IMR-90 (cell line): ENCODE measurements around the gene RSPO4. TPM values are rescaled to one million over a fixed set of nuclear protein-coding genes. Genes with fewer than 3 reads are reported as not detected.

Source experiments
- ATAC-seq: fragments of 200-7000 bp; cut with Tn5 transposase; 2 replicates; pipeline ENCODE4 v1.9.1; 2020; ENCODE audit warnings: low read depth, mild to moderate bottlenecking, moderate library complexity
- BruUV-seq: library from RNA; stranded (reverse); fragments of 400-500 nt; replicated peaks from 2 replicates; lab custom pipeline; 2021; lab: Mats Ljungman, UMichigan
- CTCF ChIA-PET: fragments of 300-600 bp; formaldehyde crosslinking; extraction: SDS; loops from one replicate; lab custom pipeline; 2021; ENCODE audit warnings: antibody characterized with exemption; lab: Yijun Ruan, JAX
- POLR2A ChIA-PET: fragments of 300-600 bp; sonication (Branson Sonifier 250); formaldehyde crosslinking; loops from one replicate; lab custom pipeline; 2022; ENCODE audit warnings: antibody characterized with exemption; ENCODE audit not compliant: unreplicated experiment; lab: Charles Lee
- DNase-seq: peaks from one replicate; pipeline ENCODE4 v3.0.0; 2013
- H2AFZ ChIP-seq: replicated peaks from 2 replicates; pipeline ENCODE3; 2013; ENCODE audit warnings: low read length, mild to moderate bottlenecking; ENCODE audit not compliant: poor library complexity
- H2AK5ac ChIP-seq: 2 replicates; pipeline ENCODE4 v1.6.1; 2013; ENCODE audit warnings: low read depth, low read length, inconsistent platforms
- H2AK9ac ChIP-seq: replicated peaks from 2 replicates; pipeline ENCODE3; 2013; ENCODE audit warnings: mild to moderate bottlenecking, low read depth, low read length, moderate library complexity; ENCODE audit not compliant: poor library complexity
- H2BK120ac ChIP-seq: 2 replicates; pipeline ENCODE4 v1.6.1; 2013; ENCODE audit warnings: low read depth, low read length, inconsistent platforms
- H2BK15ac ChIP-seq: 3 replicates; pipeline ENCODE4 v1.6.1; 2013; ENCODE audit warnings: low read depth, low read length, inconsistent platforms
- H2BK20ac ChIP-seq: 2 replicates; pipeline ENCODE4 v1.6.1; 2013; ENCODE audit warnings: low read depth, mild to moderate bottlenecking, inconsistent platforms, low read length, moderate library complexity
- H2BK5ac ChIP-seq: 2 replicates; pipeline ENCODE4 v1.6.1; 2013; ENCODE audit warnings: mild to moderate bottlenecking, low read depth, low read length, inconsistent platforms; ENCODE audit not compliant: poor library complexity, severe bottlenecking
- H3K14ac ChIP-seq: replicated peaks from 2 replicates; pipeline ENCODE4 v1.6.1; 2013; ENCODE audit warnings: low read depth, low read length, inconsistent platforms
- H3K18ac ChIP-seq: 2 replicates; pipeline ENCODE4 v1.6.1; 2013; ENCODE audit warnings: low read depth, low read length, control low read depth
- H3K23ac ChIP-seq: 2 replicates; pipeline ENCODE4 v1.6.1; 2013; ENCODE audit warnings: low read depth, low read length, inconsistent platforms
- H3K27ac ChIP-seq: 2 replicates; pipeline ENCODE4 v1.5.1; 2013; ENCODE audit warnings: mild to moderate bottlenecking, control low read depth, low read length; ENCODE audit not compliant: insufficient read depth
- H3K27me3 ChIP-seq: 2 replicates; pipeline ENCODE4 v1.6.1; 2013; ENCODE audit warnings: low read length; ENCODE audit not compliant: control insufficient read depth, insufficient read depth
- H3K36me3 ChIP-seq: 2 replicates; pipeline ENCODE4 v1.6.1; 2013; ENCODE audit warnings: low read length, mixed read lengths; ENCODE audit not compliant: control insufficient read depth, insufficient read depth
- H3K4ac ChIP-seq: 2 replicates; pipeline ENCODE4 v1.6.1; 2013; ENCODE audit warnings: low read depth, low read length, inconsistent platforms
- H3K4me1 ChIP-seq: 2 replicates; pipeline ENCODE4 v1.6.1; 2013; ENCODE audit warnings: low read length, mixed read lengths; ENCODE audit not compliant: control insufficient read depth, insufficient read depth
- H3K4me2 ChIP-seq: 2 replicates; pipeline ENCODE4 v1.6.1; 2013; ENCODE audit warnings: low read depth, mild to moderate bottlenecking, control low read depth, low read length, moderate library complexity
- H3K4me3 ChIP-seq: 2 replicates; pipeline ENCODE4 v1.5.1; 2013; ENCODE audit warnings: low read depth, mild to moderate bottlenecking, control low read depth, low read length, moderate library complexity; ENCODE audit not compliant: insufficient read depth
- H3K56ac ChIP-seq: 2 replicates; pipeline ENCODE4 v1.6.1; 2013; ENCODE audit warnings: low read length, inconsistent platforms; ENCODE audit not compliant: insufficient read depth; ENCODE audit errors: extremely low read depth
- H3K79me1 ChIP-seq, 2 experiments: 2 replicates each; pipeline ENCODE4 v1.6.1; 2013; ENCODE audit warnings: low read length in 2 of 2, inconsistent platforms in 1 of 2, low read depth in 1 of 2
- H3K9ac ChIP-seq: 2 replicates; pipeline ENCODE4 v1.6.1; 2013; ENCODE audit warnings: low read depth, low read length, control low read depth
- H3K9me1 ChIP-seq: 2 replicates; pipeline ENCODE4 v1.6.1; 2013; ENCODE audit warnings: low read length, inconsistent platforms; ENCODE audit not compliant: insufficient read depth
- H3K9me3 ChIP-seq: 2 replicates; pipeline ENCODE4 v1.6.1; 2013; ENCODE audit warnings: low read length; ENCODE audit not compliant: control insufficient read depth, insufficient read depth
- H4K20me1 ChIP-seq: 2 replicates; pipeline ENCODE4 v1.6.1; 2013; ENCODE audit warnings: low read length, inconsistent platforms; ENCODE audit not compliant: insufficient read depth
- H4K5ac ChIP-seq: 2 replicates; pipeline ENCODE4 v1.6.1; 2013; ENCODE audit warnings: mild to moderate bottlenecking, low read depth, low read length, control low read depth
- H4K8ac ChIP-seq, 2 experiments: 2 replicates each; pipeline ENCODE4 v1.6.1; 2013; ENCODE audit warnings: low read depth in 2 of 2, low read length in 2 of 2, control low read depth in 1 of 2, inconsistent platforms in 1 of 2
- H4K91ac ChIP-seq: 2 replicates; pipeline ENCODE4 v1.6.1; 2013; ENCODE audit warnings: low read depth, low read length, inconsistent platforms; ENCODE audit not compliant: insufficient read depth
- CEBPB ChIP-seq: IDR thresholded peaks from 2 replicates; pipeline ENCODE4 v1.6.1; 2012; ENCODE audit warnings: low read depth, low read length, improper control_type of control experiment
- CHD1 ChIP-seq: IDR thresholded peaks from 2 replicates; pipeline ENCODE4 v1.6.1; 2012; ENCODE audit warnings: low read depth, low read length, improper control_type of control experiment
- FOS ChIP-seq: fragments of 150-350 bp; IDR thresholded peaks from 2 replicates; pipeline ENCODE4 v1.6.1; 2016; ENCODE audit warnings: low read depth, low read length
- MAZ ChIP-seq: IDR thresholded peaks from 2 replicates; pipeline ENCODE4 v1.6.1; 2012; ENCODE audit warnings: low read depth, mild to moderate bottlenecking, low read length, improper control_type of control experiment, moderate library complexity, borderline replicate concordance
- POLR2A ChIP-seq: IDR thresholded peaks from 2 replicates; pipeline ENCODE4 v1.6.1; 2012; ENCODE audit warnings: mild to moderate bottlenecking, low read depth, low read length
- RAD21 ChIP-seq: IDR thresholded peaks from 2 replicates; pipeline ENCODE4 v1.6.1; 2012; ENCODE audit warnings: low read length, improper control_type of control experiment
- SMC3 ChIP-seq: fragments of 150-350 bp; IDR thresholded peaks from 2 replicates; pipeline ENCODE4 v1.6.1; 2016; ENCODE audit warnings: low read depth, mild to moderate bottlenecking, antibody characterized with exemption, low read length, moderate library complexity
- WGBS, 2 experiments: methylation state at CpG; one replicate each; pipeline versions ENCODE4 v1.1.5 to v1.1.7; 2013; ENCODE audit warnings: missing lambda C conversion rate in 2 of 2; ENCODE audit not compliant: insufficient read length in 1 of 2; ENCODE audit errors: extremely low coverage in 2 of 2; 5-methylcytosine and 5-hydroxymethylcytosine counted together
- dilution Hi-C: fragments of 300-500 bp; cut with HindIII; formaldehyde crosslinking; loops from one replicate; pipeline ENCODE4 v1.14.3; 2018; ENCODE audit warnings: low sequenced_read_pairs; ENCODE audit not compliant: unreplicated experiment
- in situ Hi-C: fragments of 300-500 bp; cut with MboI; formaldehyde crosslinking; loops from 3 replicates; pipeline ENCODE4 v1.14.3; 2019; ENCODE audit warnings: low sequenced_read_pairs, inconsistent platforms, mixed read lengths
- intact Hi-C: fragments of 100-400 bp; cut with micrococcal nuclease; formaldehyde crosslinking; loops from 2 replicates; pipeline ENCODE4 v1.10.0; 2022
- polyA plus RNA-seq, 3 experiments: library from polyadenylated mRNA; depleted of rRNA; stranded (reverse); fragments of >200 nt; gene quantifications; 2 replicates each; pipeline ENCODE4 v1.2.3, GENCODE V29; 2012; ENCODE audit warnings: low replicate concordance in 1 of 3
- total RNA-seq: library from RNA; depleted of rRNA; stranded (reverse); fragments of >200 nt; gene quantifications from 2 replicates; pipeline ENCODE4 v1.2.3, GENCODE V29; 2012
- TF ChIP-seq, protein P1 (sequence below): fragments of 150-350 bp; IDR thresholded peaks from 2 replicates; pipeline ENCODE4 v1.6.1; 2017; ENCODE audit warnings: mild to moderate bottlenecking, antibody characterized with exemption, low read length, low read depth

RSPO4 gene
- total and polyA plus RNA-seq, 2 of the 4 experiments (the other 2 are of a cell fraction) = not detected

DNA sequence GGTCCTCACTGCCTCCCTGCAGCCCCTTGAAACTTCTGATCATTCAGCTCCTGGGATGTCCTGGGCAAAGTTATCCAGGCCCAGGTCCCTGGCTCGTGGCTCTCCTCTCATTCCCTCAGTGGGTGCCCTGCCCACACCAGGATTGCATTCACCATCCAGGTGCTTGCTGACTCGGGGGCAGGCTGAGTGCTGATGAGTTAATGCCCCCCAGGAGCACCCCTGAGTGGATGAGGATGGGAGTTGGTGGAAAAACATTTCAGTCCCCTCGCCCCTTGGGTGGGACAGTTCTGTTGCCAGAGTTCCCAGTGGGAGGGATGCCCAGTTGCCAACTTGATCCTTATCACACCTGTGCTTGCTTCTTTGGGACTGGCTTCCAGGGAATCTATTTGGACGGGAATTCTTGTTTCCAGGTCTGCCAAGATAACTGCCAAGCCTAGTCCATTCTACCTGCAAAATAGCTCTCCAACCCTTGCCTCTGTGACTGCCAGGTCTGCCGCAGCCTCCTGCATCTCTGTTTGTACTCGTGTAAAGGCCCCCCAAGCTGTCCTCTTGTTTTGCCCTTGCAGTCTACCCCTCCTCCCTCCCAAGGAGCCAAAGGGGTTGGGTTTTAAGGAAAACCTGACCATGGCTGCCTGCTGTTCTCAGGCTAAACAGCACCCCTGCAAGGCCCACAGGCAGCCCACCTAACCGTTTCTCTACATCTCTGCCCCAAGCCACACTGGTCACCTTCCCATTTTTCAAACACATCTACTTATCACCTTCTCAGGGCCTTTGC, 11.6 kb upstream of the RSPO4 start:
- no peak overlapping the region for H4K8ac ChIP-seq
- H3K4me1 ChIP-seq = no peaks in the 10 kb centered on the region
- ChIA-PET CTCF (no interaction called here), POLR2A (no interaction called here)
- DNase-seq = no peak
- no peak overlapping the region for H3K27ac ChIP-seq
- peaks cover 1% of the 10 kb centered on the region; the same call in 1 of the 2 replicates for H3K27me3 ChIP-seq
- no peaks in the 10 kb centered on the region for H4K20me1 ChIP-seq
- H3K4me3 ChIP-seq = no peak overlapping the region
- H2BK15ac ChIP-seq = no peak overlapping the region
- H3K79me1 ChIP-seq = no peaks in the 10 kb centered on the region
- WGBS, 2 experiments = 20% methylated on average over 1 of the region's 7 CpGs; no CpG with 5 or more reads in 1 of the 2 experiments
- no peaks in the 10 kb centered on the region for H3K9me1 ChIP-seq
- no peak overlapping the region for H2AK9ac ChIP-seq
- H3K23ac ChIP-seq = no peak overlapping the region
- no peak overlapping the region for H4K91ac ChIP-seq
- H3K4ac ChIP-seq = no peak overlapping the region
- no peaks in the 10 kb centered on the region for H3K36me3 ChIP-seq
- H3K9ac ChIP-seq = no peak overlapping the region
- H3K4me2 ChIP-seq = no peak overlapping the region
- TF ChIP-seq CHD1 = no peak
- TF ChIP-seq SMC3 = no peak
- TF ChIP-seq CEBPB = no peak
- TF ChIP-seq FOS = no peak
- no peak for TF ChIP-seq POLR2A
- TF ChIP-seq, protein P1, sequence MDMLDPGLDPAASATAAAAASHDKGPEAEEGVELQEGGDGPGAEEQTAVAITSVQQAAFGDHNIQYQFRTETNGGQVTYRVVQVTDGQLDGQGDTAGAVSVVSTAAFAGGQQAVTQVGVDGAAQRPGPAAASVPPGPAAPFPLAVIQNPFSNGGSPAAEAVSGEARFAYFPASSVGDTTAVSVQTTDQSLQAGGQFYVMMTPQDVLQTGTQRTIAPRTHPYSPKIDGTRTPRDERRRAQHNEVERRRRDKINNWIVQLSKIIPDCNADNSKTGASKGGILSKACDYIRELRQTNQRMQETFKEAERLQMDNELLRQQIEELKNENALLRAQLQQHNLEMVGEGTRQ = no peak
- TF ChIP-seq MAZ = no peak
- no peak for TF ChIP-seq RAD21
- no peak overlapping the region for H4K5ac ChIP-seq
- H3K56ac ChIP-seq = no peak overlapping the region
- H2BK5ac ChIP-seq = no peak overlapping the region
- intact Hi-C loops = no loop called here
- H2BK20ac ChIP-seq = no peak overlapping the region
- no peaks in the 10 kb centered on the region for H3K9me3 ChIP-seq
- in situ Hi-C loops = no loop called here
- H2BK120ac ChIP-seq = no peak overlapping the region
- dilution Hi-C loops = no loop called here
- no TSS peak for BruUV-seq
- no peak for ATAC-seq
- no peak overlapping the region for H3K14ac ChIP-seq
- no peak overlapping the region for H2AK5ac ChIP-seq
- H2AFZ ChIP-seq = no peak overlapping the region
- no peak overlapping the region for H3K18ac ChIP-seq
